SIG-M5 (cell line): Measurements from ENCODE around the gene RILPL1.
"Not testable (repeated sequence)": the region's sequence is repeated elsewhere in the genome, so short reads cannot be mapped to it uniquely, and the experiment has no call there.

ENCODE experiments used
- DNase-seq: peaks from one replicate; lab custom pipeline; 2025; lab: John Stamatoyannopoulos, UW

RILPL1 gene

DNA sequence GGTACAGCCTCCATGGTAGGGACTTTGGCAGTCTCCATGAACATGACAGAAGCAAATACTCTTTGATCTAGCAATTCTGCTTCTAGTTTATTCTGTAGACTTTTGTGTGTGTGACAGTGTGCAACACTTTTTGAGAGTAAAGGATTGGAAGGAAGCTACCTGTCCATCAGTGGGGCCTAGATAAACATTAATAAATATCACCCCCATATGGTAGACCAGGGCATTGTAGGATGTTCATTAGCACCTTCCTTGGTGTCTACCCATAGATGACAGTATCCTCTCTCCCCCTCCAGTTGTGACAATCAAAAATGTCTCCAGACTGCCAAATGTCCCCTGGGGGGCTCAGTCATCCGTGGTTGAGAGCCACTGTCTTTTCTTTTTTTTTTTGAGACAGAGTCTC is 64.7 kb downstream of the RILPL1 start:
- no peak for DNase-seq

DNA sequence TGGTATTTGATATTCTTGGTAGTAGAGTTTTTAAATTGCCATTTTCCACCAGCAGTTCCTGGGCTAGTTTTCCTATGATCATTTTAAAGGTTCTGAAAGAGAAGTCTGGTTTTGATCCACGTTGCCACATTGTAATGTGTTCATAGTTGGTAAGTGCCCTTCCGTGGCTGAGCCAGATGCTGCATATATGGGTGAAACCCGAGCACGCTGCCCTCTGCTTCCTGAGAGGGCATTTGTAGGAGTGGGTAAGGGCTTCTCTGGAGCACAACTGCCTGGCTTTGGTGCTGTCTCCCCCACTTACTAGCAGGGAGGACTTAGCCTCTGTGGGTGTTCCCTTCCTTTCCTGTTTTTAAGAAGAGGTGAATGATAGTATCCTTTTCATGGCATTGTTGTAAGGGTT is 68.4 kb downstream of the RILPL1 start:
- no peak for DNase-seq

DNA sequence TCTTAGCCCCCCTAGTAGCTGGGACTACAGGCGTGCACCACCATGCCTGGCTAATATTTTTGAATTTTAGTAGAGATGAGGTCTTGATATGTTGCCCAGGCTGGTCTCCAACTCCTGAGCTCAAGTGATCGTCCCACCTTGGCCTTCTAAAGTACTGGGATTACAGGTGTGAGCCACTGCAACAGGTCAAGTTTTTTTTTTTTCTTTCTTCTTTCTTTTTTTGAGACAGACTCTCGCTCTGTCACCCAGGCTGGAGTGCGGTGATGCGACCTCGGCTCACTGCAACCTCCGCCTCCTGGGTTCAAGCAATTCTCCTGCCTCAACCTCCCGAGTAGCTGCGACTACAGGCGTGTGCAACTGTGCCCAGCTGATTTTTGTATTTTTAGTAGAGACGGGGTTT is 70.3 kb downstream of the RILPL1 start:
- not testable (repeated sequence) for DNase-seq

DNA sequence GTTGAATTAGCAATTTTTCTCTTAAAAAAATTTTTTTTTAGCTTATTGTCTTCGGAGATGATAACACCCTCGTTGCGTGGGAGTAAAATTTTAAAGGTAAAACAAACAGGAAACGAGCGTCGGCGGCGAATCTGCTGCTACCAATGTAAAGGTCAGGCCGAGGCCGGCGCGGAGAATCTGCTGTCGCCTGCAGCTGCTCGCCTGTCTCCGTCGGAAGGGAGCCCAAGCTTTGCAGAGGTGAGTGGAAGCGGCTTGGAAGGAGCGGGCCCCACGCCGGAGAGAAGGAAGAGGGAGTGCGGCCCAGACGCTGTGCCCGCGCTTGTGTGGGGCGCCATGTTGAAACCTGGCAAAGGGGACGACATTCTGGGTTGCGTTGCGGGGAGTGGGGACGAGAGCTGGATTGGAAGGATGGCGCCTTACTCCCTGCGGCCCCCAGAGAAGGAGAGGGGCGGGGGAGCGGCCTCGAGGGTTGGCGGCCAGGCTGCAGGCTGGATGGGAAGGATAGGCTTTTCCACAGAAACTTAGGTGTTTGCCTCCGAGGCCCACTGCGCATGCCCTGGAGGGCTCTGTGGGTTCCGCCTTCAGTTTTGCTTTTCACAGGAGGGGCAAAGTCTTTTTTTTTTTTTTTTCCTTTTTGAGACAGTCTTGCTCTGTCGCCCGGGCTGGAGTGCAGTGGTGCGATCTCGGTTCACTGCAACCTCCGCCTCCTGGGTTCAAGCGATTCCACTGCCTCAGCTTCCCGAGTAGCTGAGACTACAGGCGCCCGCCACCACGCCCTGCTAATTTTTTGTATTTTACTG is 75.3 kb downstream of the RILPL1 start, which contains the start of gene SNRNP35:
TSS of gene SNRNP35 (plus strand) at position 160 of the 800 bp plus-strand sequence. CDS start 7,402 bp downstream, outside the sequence.
- no peak for DNase-seq

DNA sequence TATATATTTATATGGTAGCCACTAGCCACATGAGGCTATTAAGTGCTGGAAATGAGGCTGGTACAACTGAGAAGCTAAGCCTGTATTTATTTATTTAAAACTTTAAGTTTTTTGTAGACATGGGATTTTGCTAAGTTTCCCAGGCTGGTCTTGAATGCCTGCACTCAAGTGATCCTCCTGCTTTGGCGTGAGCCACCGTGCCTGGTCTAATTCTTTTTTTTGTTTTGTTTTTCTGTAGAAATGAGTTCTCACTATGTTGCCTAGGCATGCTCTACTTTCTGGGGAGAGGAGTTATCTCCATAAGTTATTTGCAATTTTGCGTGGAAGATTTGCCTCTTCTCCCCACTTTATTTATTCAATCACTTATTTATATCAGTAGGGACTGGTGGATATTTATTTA is 80.4 kb downstream of the RILPL1 start:
- DNase-seq, result no peak

DNA sequence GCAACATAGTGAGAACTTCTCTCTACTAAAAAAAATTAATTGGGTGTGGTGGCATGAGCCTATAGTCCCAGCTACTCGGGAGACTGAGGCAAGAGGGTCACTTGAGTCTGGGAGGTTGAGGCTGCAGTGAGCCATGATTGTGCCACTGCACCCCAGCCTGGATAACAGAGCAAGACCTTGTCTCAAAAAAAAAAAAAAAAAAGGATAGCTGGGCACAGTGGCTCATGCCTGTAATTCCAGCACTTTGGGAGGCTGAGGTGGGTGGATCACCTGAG is 81.3 kb downstream of the RILPL1 start:
- not testable (repeated sequence) for DNase-seq

DNA sequence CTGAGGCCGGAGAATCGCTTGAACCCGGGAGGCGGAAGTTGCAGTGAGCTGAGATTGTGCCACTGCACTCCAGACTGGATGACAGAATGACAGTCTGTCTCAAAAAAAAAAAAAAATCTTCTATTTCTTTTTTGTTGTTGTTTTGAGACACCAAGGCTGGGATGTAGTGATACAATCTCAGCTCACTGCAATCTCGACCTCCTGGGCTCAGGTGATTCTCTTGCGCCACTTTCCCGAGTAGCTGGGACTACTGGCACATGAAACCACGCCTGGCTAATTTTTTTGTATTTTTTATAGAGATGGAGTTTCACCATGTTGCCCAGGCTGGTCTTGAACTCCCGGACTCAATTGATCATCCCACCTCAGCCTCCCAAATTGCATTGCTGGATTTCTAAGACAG is 82.9 kb downstream of the RILPL1 start:
- no peak for DNase-seq

DNA sequence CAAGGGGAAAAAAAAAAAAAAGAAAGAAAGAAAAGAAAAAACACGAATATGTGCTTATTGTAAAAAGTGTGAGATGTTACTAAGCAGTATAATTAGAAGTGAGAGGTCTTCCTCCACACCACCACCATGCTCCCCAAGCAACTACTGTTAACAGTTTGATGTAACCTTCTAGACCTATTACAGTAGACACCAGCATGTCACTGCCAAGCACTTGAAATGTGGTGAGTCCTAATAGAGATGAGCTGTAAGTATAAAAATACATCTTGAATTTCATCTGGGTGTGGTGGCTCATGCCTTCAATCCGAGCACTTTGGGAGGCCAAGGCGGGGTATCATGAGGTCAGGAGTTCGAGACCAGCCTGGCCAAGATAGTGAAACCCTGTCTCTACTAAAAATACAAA is 83.7 kb downstream of the RILPL1 start:
- DNase-seq, result no peak

DNA sequence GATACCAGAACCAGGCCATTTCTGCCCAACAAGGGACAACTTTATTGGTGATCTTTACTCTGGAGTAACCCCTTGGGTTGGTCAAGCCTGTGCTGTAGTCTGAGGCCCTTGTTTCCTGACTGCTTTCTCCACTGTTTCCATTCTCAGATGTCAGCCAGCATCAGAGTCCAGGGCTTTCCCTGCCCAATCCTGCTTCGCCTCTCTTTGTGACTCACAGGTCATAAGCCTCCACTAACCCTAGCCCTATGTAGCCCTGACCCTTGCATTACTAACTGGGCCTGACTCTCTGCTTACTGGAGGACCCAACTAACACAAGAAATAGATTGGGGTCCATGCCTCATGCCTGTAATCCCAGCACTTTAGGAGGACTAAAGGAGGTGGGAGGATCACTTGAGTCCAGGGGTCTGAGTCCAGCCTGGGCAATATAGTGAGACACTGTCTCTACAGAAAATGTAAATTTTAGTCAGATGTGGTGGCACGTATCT is 84.2 kb downstream of the RILPL1 start:
- no peak for DNase-seq

DNA sequence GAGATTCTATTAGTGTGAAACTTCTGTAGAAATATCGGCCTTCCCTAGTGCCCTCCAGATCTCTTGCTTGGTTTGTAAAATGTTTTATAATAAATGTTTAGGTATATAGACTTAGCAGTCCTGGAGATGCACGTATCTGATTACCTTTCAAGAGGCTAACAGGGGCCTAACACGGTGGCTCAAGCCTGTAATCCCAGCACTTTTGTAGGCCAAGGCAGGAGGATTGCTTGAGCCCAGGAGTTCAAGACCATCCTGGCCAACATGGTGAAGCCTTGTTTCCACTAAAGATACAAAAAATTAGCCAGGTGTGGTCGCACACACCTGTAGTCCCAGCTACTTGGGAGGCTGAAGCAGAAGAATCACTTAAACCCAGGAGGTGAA is 87.2 kb downstream of the RILPL1 start:
- DNase-seq, result no peak

DNA sequence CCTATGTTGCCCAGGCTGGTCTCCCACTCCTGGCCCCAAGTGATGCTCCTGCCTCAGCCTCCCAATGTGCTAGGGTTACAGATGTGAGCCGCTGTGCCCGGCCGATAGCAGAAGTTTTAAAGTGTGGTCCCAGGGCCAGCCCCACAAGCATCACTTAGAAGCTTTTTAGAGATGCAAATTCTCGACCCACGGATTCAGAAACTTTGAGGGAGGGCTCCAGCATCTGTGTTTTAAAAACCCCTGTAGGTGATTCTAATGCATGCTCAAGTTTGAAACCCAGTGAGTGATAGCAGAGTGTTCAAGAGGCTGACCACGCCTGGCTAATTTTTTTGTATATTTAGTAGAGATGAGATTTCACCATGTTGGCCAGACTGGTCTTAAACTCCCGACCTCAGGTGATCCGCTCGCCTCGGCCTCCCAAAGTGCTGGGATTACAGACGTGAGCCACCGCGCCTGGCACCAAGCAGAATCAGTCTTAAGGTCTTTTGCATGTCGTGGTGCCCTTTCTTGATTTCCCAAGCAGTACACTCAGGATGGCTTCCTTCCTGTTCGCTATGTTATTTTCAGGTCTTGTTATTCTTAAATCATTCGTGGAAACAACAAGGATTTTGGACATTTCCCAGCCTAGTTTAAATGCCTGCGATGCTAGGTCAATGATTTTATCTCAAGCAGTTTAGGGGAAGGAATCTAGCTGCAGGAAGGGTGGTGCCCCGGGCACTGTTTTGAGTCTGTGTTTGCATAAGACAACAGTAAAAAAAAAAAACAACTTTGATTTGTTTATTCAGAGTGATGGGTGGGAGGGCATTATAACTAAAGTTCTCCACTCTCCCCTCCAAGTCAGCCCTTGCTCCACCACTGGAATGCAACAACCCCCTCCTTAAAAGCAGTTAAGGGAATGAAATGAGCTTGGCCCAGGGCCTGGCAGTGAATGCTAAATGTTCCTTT is 87.9 kb downstream of the RILPL1 start:
- DNase-seq, result no peak

DNA sequence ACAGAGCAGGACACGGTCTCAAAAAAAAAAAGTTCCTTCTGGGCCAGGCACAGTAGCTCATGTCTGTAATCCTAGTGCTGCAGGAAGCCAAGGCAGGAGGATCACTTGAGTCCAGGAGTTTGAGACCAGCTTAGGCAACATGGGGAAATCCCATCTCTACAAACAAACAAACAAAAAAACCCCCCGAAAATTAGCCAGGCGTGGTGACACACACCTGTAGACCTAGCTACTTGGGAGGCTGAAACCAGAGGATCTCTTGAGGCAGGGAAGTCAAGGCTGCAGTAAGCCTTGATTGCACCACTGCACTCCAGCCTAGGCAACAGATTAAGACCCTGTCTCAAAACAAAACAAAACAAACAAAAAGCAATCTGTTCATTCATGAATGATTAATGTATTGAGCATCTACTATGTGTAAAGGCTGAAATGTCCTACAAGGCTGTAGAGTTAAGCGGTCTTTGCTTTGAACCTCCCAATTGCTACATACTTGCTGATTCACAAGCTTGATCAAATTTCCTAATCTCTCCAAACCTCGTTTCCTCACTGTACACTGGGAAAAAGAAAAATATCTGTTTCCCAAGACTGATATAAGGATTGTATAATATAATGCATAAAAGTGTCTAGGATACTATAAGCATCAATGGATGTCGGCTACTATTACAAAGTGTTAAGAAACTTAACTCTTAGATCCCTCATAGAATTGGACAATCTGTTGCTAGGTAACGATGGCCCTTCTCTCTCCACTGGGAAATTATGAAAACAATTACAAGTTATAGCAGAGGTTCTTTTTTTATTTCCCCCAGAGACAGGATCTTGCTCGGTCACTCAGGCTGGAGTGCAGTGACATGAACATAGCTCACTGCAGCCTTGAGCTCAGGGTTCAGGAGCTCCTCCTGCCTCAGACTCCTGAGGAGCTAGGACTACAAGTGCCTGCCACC is 89.2 kb downstream of the RILPL1 start:
- no peak for DNase-seq

DNA sequence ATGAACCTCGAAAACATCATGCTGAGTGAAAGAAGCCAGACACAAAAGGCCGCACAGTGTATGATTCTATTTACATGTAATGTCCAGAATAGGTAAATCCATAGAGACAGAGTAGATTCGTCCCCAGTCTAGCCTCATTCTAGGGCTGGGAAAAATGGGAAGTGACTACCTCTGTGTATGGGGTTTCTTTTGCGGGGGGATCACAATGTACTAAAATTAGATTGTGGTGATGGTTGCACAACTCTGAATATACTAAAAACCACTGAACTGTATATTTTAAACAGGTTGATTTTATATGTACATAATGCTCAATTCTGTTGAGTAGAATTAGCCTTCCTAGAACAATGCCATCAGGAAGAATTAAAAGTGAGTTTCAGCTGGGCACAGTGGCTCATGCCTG is 90.7 kb downstream of the RILPL1 start:
- no peak for DNase-seq

DNA sequence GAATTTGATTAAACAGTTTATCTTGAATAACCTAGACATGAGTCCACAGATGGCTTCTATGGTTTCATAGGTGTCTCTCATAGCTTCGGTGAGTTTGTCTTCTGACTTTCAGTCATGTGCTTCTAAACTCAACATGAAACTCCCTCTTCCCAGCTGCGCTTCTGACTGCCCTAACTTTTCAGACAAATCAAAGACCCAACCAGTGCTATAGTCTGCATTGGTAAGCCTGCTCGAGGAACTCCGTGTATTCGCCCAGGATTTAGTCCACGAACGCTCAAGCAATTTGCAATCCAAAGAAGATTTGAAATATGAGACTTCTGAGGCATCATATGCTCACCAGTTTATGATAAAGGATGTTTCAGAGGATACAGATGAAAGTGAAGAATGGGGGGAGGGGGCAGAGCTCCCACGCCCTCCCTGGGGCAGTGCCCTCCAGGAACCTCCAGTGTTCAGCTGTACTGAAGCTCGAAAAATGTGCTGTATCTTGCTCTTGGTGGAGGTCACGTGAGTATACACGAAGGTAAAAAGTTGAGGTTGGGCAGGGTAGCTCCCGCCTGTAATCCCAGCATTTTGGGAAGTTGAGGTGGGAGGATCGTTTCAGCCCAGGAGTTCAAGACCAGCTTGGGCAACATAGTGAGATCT is 91.9 kb downstream of the RILPL1 start:
- no peak for DNase-seq

DNA sequence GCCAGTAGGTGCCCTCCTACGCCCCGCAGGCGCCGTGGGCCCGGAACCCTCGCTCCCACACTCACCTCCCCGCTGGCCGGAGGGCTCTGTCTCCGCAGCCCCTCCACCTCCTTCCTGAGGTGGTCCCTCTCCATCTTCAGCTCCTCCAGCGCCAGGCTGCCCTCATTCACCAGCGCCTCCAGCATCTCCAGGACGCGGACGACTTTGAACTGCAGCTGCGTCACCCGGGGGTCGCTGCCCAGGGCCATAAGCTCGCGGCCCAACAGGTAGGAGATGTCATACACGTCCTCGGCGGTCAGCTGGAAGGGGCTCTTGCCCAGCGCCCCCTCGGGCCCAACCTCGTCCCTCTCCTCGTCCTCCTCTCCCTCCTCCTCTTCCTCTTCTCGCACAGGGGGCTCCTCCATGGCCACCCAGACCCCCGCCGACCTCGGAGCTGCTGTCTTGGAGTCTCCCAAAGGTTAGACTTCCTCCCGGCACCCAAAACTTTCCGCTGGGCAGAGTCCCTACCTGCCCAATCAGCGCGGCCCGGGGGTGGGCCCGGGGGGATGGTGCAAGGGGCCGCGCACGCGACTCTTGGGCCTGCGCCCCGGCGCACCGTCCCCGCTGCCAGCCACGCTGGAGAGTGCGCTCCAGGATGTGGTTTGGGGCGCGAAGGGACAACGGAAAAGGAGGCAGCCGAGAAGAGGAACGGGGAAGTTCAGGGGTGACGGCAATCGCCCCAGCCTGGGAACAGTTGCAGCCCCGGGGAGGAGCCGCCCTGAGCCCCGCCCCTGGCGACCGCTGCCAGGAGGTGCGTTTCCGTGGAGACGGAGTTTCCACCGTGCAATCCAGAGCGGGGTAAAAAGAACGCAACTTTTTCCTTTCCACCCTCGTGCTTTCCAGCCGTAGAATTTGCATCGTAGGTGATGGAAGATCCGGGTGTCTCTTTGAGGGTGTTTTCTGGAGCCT is 97.2 kb downstream of the RILPL1 start, which contains the start of gene RILPL2:
TSS of gene RILPL2 (minus strand) at position 668 of the 948 bp plus-strand sequence. CDS start at position 404, 264 bp downstream.
- DNase-seq, result peak; percentile 94

DNA sequence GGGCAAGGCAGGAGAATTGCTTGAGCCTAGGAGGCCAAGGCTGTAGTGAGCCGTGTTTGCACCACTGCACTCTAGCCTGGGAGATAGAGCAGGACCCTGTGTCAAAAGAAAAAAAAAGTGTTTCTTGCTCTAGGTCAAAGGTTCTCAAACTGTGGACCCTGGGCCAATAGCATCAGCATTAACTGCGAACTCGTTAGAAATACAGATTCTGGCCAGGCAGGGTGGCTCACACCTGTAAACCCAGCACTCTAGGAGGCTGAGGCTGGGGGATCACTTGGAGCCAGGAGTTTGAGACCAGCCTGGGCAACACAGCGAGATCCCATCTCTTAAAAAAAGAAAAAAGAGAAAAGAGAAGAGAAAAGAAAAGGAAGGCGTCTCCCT is 97.9 kb downstream of the RILPL1 start:
- no peak for DNase-seq

DNA sequence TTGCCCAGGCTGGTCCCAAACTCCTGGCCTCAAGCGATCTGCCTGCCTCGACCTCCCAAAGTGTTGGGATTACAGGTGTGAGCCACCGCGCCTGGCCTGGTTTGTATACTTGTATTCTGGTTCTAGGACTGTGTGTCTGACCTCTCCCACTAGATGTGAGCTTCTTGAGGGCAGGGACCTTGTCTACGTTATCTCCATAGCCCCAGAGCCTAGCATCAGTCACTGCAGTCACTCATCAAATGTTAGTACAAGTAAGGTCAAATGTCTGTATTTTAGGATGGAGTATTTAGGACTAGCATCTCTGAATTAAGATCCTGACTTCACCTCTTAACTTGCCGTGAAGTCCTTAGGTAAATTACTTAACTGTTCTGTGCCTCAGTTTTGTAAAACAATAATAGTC is 99.9 kb downstream of the RILPL1 start:
- no peak for DNase-seq

DNA sequence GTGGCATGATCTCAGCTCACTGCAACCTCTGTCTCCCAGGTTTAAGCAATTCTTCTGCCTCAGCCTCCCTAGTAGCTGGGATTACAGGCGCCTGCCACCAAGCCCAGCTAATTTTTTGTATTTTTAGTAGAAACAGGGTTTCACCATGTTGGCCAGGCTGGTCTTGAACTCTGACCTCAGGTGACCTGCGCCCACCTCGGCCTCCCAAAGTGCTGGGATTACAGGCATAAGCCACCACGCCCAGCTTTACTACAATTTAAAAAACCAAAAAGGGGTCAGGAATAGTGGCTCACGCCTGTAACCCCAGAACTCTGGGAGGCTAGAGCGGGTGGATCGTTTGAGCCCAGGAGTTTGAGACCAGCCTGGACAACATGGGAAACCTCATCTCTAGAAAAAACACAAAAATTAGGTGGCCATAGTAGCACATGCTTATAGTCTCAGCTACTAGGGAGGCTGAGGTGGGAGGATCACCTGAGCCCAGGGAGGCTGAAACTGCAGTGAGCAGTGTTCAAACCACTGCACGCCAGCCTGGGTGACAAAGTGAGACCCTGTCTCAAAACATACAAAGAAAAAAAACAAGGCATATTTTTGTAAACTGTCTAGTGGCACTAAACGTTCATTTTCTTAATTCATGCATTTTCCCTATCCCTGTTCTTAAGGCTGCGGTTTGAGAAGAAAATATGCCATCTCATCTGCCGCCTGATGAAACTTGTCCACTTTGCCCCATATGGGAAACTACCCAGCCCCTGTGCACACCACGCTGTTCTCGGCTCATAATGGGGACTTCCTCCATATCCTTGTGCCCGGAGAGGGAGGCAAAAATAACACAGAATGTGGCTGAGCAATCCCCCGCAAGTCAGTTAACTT is 101.3 kb downstream of the RILPL1 start:
- DNase-seq, result not testable (repeated sequence)

DNA sequence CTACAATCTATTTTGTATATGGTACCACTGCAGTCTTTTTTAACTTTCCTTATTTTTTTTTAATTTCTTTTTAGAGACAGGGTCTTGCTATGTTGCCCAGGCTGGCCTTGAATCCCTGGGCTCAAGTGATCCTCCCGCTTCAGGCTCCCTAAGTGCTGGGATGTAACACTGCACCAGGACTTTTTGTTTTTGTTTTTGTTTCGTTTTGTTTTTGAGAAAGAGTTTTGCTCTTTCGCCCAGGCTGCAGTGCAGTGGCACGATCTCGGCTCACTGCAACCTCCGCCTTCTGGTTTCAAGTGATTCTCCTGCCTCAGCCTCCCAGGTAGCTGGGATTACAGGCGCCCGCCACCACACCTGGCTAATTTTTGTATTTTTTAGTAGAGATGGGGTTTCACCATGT is 104.4 kb downstream of the RILPL1 start:
- not testable (repeated sequence) for DNase-seq
